ENCODE results near the gene SLC6A15. TPM values are rescaled to one million over a fixed set of nuclear protein-coding genes. Genes with fewer than 3 reads are reported as not detected.

SLC6A15 gene
- total RNA-seq, 1 experiment from 2014 or later = 27.0 TPM

DNA sequence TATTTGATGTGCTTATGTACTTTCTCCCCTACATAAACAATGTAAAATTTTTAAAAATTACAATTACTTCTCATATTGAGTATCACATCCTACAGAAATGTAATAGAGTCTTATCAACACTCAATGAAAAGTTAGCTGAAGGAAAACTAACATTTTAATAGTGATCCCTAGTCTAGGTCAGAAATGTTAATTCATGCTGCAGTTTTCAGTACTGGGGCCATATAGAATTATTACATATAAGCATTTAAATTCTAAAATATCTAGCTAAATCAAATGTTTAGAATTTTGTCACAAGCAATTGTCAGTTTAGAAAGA lies 37.8 kb downstream of the SLC6A15 start:
- no peak for DNase-seq (ENCODE audit: low read depth)

DNA sequence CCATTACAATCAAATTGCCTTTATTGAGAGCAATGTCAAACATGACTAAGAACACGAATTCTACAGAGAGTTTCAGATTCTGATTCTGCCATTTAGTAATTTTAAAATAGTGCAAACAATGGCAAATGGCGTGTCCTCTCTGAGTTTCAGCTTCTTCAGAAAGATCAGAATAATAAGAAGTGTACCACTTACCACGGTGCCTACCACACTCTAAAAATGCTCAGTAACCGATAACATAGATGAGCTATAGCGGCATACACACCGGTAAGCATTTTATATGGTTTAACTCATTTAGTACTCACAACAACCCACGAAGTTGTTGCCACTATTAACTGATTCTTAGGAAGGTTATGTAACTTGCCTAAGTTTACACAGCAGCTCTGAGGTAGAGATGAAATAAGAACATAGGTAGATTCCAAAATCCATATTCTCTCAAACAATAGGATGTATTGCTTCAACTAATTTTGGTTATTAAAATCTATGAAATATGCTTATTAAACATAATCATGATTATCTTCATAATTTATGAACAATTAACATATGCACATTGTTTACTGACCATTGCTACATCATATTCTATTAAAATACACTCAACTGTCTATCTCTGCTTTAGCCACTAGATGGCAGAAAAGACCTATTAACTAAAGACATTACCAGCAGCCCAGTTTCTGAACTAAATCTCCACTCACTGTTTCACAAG lies 38.3 kb downstream of the SLC6A15 start:
- peak; percentile 61 for DNase-seq (ENCODE audit: low read depth)

DNA sequence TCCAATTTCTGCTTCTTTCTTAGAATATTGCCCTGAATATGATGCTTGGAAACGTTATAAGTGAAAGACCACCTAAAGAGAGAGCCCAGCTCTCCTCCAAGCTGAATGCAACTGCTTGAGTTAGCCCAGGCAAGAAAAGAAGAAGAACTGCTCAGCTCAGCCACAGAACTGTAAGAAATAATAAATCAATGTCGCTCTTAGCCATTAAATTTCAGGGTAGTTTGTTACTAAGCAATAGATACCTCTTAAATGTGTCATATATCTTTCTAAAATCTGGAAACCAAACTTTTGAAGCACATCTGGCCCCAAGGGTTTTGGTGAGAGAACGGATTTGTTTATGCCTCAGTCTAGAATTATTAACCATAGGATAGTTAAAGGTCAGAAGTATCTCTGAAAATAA lies 50.4 kb downstream of the SLC6A15 start:
- DNase-seq (ENCODE audit: low read depth) = no peak

DNA sequence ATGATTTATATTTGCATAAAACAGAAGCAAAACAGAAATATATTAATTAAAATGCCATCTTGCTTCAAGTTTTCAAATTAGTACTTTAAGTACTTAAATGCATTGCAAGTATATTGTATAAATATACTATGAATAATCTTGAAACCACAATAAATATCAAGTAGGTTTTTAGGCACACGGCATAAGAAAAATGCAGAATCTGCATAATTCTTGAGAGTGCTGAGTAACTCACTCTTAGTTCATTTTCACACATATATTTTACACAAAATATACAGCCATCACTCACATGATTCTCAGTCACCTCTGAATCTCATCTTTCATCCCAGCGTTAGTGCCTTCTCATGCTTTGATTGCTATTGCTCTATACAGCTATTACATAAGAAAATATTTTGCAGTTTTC lies 51.9 kb downstream of the SLC6A15 start:
- no peak for DNase-seq (ENCODE audit: low read depth)

DNA sequence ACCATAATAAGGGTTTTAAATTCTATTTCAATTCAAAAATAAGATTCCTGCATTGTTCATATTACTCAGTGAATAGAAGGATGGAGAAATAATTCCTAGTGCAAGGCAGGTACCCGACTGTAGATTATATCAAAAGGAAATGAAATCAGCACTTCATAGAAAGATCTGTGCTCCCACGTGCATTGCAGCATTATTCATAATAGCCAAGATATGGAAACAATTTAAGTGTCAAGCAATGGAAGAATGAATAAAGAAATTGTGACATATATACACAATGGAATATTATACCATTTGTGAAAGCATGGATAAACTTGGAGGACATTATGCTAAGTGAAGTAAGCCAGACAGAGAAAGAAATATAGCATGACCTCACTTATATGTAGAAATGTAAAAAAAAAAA lies 53.8 kb downstream of the SLC6A15 start:
- no peak for DNase-seq (ENCODE audit: low read depth)

DNA sequence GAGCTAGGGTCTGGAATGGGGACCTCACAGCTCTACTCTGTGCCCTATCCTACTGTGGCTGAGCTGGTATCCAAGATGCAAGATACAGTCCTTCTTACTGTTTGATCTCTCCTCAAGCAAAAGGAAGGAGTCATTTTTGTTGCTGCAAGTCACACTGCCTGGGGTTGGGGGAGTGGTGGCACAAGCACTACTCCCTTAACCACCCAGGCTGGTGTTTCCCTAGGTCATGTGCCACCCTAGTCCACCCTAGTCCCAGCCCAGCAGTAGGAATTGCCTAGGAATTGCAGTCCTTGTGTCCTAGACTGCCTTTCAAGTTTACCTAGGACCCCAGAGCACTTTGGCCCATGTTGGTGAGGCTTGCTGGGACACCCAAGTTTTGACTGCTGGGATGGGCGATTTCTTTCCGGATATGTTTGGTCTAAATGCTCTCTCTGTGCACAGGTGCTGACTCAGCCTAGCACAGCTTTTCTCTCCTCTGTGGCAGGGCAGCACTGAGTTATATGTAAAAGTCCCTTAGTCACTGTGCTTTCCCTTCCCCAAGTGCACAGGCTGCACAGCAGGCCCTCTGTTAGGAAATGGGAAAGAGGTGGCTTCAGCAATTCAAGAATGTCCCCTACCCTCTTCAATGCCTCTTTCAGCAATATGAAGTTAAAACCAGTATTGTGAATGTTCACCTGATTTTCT lies 54.9 kb downstream of the SLC6A15 start:
- DNase-seq (ENCODE audit: low read depth) = no peak

DNA sequence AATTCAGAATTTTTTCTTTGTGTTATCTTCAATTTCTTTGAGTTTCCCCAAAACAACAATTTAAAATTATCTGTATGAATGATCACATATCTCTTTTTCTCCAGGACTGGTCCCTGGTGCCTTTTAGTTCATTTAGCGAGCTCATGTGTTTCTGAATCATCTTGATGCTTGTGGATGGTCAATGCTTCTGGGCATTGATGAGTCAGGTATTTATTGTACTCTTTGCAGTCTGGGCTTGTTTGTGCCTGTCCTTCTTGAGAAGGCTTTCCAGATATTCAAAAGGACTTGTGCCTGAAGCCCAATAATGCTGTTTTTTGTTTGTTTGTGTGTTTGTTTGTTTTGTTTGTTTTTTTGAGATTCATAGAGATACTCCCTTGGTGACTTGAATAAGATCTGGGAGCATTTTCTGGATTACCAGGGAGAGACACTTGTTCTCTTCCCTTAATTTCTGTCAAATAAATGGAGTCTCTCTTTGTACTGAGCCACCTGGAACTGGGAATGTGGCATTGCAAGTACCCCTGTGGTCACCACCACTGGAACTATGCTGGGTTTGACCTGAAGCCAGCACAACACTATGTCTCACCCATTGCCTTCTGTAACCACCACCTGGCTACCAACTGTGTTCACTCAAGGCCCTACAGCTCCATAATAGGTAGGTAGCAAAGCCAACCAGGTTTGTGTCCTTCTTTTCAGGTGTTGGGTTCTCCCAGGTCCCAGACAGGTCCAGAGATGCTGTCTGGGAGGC lies 56.3 kb downstream of the SLC6A15 start:
- DNase-seq (ENCODE audit: low read depth) = peak; percentile 58

DNA sequence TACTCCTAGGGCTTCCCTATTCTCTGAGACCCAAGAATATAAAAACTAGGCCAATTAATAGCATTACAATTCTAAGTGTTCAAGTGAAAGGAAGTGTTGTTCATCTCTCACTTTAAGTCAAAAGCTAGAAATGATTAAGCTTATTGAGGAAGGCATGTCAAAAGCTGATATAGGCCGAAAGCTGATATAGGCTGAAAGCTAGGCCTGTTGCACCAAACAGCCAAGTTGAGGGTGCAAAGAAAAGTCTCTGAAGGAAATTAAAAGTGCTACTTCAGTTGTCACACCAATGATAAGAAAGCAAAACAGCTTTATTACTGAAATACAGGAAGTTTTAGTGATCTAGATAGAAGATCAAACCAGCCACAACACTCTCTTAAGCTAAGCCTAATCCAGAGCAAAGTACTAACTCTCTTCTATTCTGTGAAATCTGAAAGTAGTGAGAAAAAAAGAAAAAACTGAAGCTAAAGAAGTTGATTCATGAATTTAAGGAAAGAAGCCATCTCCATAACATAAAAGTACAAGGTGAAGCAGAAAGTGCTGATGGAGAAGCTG lies 68.9 kb downstream of the SLC6A15 start:
- no peak for DNase-seq (ENCODE audit: low read depth)

DNA sequence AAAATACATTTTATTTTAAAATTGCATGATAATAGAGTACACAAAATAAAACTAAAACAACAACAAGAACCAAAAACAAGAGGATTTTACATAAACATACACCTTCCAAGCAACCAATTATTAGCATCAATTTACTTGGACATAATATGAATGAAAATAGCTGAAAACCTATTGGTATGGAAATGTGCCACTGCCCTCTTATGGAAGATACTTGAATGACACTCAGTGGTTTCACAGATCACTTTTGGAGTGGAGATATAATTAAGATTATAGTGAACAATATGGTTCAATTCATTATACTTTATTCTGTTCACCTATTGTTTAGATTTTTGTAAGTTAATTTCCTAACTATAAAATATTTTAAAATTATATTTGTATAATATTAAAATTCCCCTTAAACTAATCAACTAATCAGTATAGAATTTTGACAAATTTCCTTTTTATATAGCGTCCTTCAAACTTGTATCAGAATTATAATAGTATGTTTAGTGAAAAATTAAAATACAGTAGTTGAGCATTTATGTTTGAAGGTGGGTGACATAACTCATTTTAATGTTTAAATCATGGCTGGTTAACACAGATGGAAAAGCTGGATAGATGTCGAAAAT lies 70.1 kb downstream of the SLC6A15 start:
- DNase-seq (ENCODE audit: low read depth) = peak; percentile 45

DNA sequence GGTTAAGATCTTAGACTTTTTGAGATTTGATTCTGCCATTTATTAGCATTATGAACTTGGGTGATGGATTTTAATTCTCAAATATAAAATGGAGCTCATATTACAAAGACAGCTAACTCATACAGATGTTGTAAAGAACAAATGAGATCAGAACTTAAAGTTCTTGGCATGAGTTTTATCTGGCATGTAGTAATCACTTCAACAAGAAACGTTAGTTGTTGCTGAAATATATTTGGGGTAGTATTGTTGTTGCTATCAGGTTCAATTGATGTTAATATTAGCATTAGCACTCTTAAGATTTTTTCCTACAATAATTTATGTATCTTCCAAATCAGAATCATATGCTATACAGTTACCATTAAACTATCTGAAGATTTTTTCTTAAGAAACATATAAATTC lies 71.0 kb downstream of the SLC6A15 start:
- DNase-seq (ENCODE audit: low read depth) = no peak

DNA sequence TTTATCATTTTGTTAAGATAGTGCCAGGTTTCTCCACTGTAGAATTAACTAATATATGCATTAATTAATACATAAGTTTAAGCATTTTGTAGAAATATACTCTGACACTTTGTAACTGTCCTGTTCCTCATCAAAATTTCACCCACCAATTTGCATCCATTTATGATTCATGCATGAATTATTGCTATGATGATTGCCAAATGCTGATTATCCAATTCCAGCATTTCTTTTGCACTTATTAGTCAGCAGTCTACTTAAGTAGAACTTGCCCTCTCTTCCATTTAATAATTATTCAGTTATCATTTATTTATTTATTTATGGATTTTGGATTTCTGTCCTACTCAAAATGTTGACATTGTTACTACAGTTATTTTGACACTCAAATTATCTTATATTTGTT lies 72.2 kb downstream of the SLC6A15 start:
- no peak for DNase-seq (ENCODE audit: low read depth)

DNA sequence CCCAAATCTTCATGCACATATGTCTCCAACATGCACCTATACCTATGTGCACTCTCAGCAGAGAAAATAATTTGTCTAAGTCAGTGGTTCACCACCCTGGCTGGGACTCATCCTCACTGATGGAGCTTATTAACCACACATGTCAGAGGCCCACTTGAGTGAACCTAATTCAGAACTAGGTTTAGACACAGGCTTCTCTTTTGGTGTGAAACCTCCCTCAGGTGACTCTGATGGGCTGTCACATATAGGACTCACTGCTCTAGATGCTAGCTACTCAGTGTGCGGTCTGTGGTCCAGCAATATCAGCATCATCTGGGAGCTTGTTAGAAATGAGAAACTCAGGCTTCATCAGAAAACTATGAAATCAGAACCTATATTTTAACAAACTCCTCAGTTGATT lies 85.7 kb downstream of the SLC6A15 start:
- no peak for DNase-seq (ENCODE audit: low read depth)

DNA sequence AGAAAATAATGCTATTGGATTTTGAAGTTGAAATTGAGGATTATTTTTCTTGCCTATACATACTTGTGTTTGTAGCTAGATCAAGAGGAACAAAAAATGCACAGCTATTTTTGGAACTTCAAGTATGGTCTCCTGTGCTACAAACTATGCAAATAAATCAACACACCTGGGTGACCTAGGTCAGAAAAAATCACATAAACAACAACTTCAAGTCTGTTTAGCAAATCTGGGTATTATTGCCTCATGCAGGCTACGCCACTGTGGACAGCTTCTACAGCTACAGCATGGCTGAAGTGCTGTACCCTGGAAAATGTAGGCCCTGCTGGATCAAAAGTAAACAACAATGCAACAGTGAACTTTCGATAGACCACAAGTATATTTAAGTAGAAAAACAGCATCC lies 87.5 kb downstream of the SLC6A15 start:
- no peak for DNase-seq (ENCODE audit: low read depth)

DNA sequence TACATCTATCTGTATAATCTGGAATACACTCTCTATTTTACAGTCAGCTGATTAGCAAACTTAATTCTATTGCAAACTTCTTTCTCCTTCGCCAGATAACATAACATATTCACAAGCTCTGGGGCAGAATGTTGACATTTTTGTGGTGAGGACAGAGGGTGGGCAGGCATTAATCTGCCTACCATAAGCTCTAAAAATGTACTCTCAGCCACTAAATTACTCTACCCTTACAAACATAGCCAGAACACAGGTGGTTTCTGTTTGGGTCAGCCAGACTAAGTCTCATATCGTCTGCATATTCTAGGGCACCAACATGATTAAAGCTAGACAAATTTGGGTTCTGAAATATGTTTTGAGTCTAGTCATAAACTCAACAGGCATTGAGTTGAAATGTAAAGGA lies 90.1 kb downstream of the SLC6A15 start:
- DNase-seq (ENCODE audit: low read depth) = peak; percentile 64

DNA sequence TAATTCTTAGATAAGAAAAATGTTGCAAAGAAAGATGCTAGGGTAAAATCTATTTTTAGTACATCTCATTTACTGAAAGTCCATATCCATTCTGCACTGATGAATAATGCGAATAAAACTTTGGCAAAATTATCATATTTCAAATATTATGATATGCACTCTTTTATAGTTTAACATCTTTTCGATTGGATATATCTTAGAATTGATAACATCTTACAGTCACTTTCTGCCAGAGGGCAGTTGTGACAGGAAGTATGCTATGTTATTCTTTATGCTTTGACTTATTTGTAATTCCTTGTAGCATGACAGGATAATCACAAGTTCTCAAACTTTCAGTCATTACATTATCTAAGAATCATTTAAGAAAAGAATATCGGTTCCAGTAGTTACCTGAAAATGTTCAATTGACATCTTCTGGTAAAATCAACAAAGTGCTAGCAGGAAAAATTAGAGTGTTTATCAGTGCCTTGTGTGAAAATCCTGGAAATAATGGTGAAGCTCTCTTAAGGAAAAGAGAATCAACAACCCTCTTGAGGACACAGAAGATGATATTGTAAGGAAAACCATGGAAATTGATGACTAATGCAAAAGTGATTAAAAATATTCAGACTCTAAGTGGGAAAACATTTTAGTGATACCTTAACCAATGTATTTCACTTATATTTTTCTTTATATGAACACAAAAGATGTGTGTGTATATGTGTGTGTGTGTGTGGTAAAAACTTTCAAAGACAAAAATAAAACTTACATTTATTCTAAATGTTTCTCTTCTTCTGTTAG lies 95.5 kb downstream of the SLC6A15 start:
- DNase-seq (ENCODE audit: low read depth) = no peak

DNA sequence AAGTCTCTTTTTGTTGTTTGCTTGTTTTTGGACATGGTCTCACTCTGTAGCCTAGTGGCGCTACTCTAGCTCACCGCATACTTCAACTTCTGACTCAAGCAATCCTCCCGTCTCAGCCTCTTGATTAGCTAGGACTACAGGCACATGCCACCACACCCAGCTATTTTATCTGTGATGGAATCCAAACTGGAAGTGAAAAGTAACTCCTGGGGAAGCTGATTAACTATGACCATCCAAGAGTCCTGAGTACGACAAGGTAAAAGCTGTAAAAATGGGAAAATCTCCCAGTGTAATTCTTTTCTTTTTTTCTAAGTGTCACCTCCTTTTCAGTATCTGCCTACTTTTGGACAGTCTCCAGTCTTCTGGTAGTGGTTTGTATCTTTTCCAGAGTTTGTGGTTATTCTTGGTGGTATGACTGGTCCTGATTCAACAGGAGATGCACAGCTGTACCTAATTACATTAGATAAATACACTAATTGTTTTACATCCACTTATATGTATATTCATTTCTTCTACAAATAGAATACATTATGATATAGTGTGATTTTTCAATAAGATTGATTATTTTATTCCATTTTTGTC lies 97.8 kb downstream of the SLC6A15 start:
- peak; percentile 73 for DNase-seq (ENCODE audit: low read depth)

DNA sequence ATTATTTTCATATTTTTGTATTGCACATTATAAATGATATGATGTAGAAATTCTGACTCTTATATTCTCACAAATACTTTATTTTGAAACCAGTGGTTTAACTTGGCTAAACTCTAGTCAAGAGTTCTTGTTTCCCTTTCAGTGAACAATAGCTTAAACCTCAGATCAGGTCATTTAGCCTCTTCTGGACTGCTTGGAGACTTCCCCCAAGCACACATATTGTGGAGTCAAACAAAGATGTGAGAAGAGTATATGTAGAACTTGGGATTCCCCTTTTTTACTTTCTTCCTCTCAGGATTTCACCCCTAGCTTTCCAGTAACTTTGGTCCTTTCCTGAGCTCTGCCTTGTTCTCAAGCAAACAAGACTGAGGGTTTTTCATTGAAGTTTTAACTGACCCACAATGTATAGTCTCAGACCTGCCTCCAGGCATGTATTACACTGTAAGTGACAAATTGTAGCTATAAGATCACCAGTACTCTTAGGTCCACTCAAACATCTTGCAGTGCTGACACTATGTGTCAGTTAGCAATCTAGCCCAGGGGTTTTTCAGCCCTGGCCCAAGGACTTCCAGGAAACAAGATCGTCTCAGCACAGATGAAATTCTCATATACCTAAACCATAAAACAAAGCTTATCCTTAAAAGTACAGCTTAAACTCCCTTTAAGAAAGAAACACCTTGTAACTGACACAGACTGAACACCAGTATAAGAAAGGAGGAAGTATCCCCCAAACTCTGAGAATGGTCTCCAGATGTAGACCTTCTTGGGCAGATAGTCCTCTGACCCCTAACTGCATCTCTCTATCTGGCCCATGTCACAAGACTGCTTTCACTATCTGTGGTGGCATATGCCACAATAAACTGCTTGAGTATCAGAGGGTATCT lies 98.6 kb downstream of the SLC6A15 start:
- DNase-seq (ENCODE audit: low read depth) = no peak

DNA sequence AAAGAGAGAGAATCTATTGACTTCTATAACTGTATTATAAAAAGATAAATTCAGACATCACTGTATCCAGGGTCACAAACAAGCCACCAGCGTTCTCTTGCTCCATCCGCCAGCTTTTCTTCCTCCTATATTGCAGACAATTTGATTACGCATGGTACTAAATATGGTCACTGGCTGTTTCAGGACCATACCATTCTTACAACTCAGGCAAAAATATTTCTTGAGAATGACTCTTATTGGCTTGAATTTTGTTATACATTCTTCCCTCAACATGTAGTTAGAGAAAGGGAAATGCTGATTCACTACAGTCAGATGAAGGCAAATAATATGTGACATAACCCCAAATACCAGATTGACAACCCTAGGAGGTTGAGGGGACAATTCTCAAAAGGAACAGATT lies 101.3 kb downstream of the SLC6A15 start:
- no peak for DNase-seq (ENCODE audit: low read depth)

DNA sequence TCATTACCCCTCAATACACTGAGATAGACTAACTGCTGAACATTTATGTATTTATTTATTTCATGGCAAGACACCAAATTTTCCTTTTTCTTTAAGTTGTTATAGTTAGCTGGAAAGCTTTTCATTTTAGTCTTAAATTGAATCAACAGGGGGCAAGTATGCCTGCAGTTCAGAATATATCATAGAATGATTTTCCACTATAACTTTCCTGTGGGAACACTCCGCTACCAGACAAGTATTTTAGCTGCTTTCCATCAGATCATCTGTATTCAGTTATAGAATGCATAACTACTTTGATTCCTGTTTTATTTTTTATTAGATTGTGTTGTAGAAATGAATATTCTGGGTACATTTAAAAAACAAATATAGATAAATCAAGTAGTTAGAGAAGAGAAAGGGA lies 102.0 kb downstream of the SLC6A15 start:
- no peak for DNase-seq (ENCODE audit: low read depth)
